HepG2 (cell line): ENCODE data around the gene RTL5. TPM values are rescaled to one million over a fixed set of nuclear protein-coding genes. Genes with fewer than 3 reads are reported as not detected.

Source experiments
- ATAC-seq: fragments of 200-7000 bp; cut with Tn5 transposase; 3 replicates; pipeline ENCODE4 v1.9.1; 2020; ENCODE audit warnings: mild to moderate bottlenecking, moderate library complexity
- BruUV-seq: library from RNA; stranded (reverse); fragments of 400-500 nt; replicated peaks from 2 replicates; lab custom pipeline; 2021; lab: Mats Ljungman, UMichigan
- CTCF ChIA-PET: fragments of 300-600 bp; formaldehyde crosslinking; extraction: SDS; loops from one replicate; lab custom pipeline; 2021; ENCODE audit warnings: low total read pairs, inconsistent platforms, low intra/inter-chr PET ratio; lab: Yijun Ruan, JAX
- POLR2A ChIA-PET: fragments of 350-600 bp; sonication (Branson Sonifier 250); formaldehyde crosslinking; loops from one replicate; lab custom pipeline; 2020; ENCODE audit warnings: antibody characterized with exemption, inconsistent platforms; lab: Yijun Ruan, JAX
- DNase-seq: peaks from one replicate; pipeline ENCODE4 v3.0.0-alpha.2; 2015; ENCODE audit warnings: low spot score
- FAIRE-seq: peaks from 3 replicates; lab custom pipeline; 2011; peaks lifted over from hg19 to GRCh38; lab: Jason Lieb, UNC
- H2AFZ ChIP-seq: one replicate; pipeline ENCODE4 v1.6.1; 2011; ENCODE audit warnings: low read length, inconsistent platforms
- H3K27ac ChIP-seq: fragments of 300-600 bp; 3 replicates; pipeline ENCODE4 v1.8.0; 2011; ENCODE audit warnings: mixed run types, mild to moderate bottlenecking, mixed read lengths, low read length, inconsistent platforms; ENCODE audit not compliant: insufficient read depth; ENCODE audit errors: extremely low read length
- H3K27me3 ChIP-seq, 2 experiments: fragments of 200-600 bp in 1 of 2; 2 replicates in 1 of 2; 3 replicates in 1 of 2; pipeline versions ENCODE4 v1.6.0 to v1.8.0; 2011; ENCODE audit warnings: low read length in 2 of 2, mild to moderate bottlenecking in 2 of 2, moderate library complexity in 2 of 2, inconsistent platforms in 1 of 2; ENCODE audit not compliant: insufficient read depth in 2 of 2, control insufficient read depth in 1 of 2
- H3K36me3 ChIP-seq, 2 experiments: fragments of 200-600 bp in 1 of 2; replicated peaks in 1 of 2; 2 replicates in 1 of 2; 3 replicates in 1 of 2; pipeline versions ENCODE4 v1.5.1 to v1.8.0; 2011; ENCODE audit warnings: low read length in 2 of 2, inconsistent platforms in 1 of 2; ENCODE audit not compliant: insufficient read depth in 2 of 2, control insufficient read depth in 1 of 2
- H3K4me1 ChIP-seq: 2 replicates; pipeline ENCODE4 v1.5.1; 2012; ENCODE audit warnings: low read length, inconsistent platforms; ENCODE audit not compliant: insufficient read depth
- H3K4me2 ChIP-seq: 2 replicates; pipeline ENCODE4 v1.6.0; 2011; ENCODE audit warnings: low read depth, low read length, inconsistent platforms
- H3K4me3 ChIP-seq, 3 experiments: fragments of 200-600 bp in 1 of 3; sonication (generic), shearing (Covaris generic) in 1 of 3; replicated peaks in 1 of 3; 2 replicates each; pipeline ENCODE4 v1.5.1; 2011 to 2016; ENCODE audit warnings: low read length in 3 of 3, inconsistent platforms in 2 of 3, low read depth in 2 of 3, mild to moderate bottlenecking in 2 of 3, control low read depth in 1 of 3, mixed read lengths in 1 of 3; ENCODE audit not compliant: insufficient read depth in 1 of 3
- H3K79me2 ChIP-seq: one replicate; pipeline ENCODE4 v1.6.1; 2011; ENCODE audit warnings: low read length, inconsistent platforms; ENCODE audit not compliant: insufficient read depth
- H3K9ac ChIP-seq: 2 replicates; pipeline ENCODE4 v1.6.0; 2011; ENCODE audit warnings: mild to moderate bottlenecking, low read depth, low read length, inconsistent platforms; ENCODE audit not compliant: insufficient read depth
- H3K9me3 ChIP-seq: 2 replicates; pipeline ENCODE4 v1.5.1; 2012; ENCODE audit warnings: mild to moderate bottlenecking, low read length
- H4K20me1 ChIP-seq: 2 replicates; pipeline ENCODE4 v1.6.0; 2011; ENCODE audit warnings: inconsistent platforms, mild to moderate bottlenecking, low read length, moderate library complexity; ENCODE audit not compliant: insufficient read depth
- ASH2L ChIP-seq: fragments of 300-600, 200-600 bp; sonication (generic); IDR thresholded peaks from 2 replicates; pipeline ENCODE4 v1.7.0; 2017; ENCODE audit warnings: low read depth, mild to moderate bottlenecking, moderate library complexity, mixed read lengths, low read length; ENCODE audit not compliant: insufficient read length
- ETV5 ChIP-seq: IDR thresholded peaks from 2 replicates; pipeline ENCODE4 v1.6.1; 2018; ENCODE audit warnings: missing biosample characterization, missing genetic modification reagents, inconsistent platforms, borderline replicate concordance
- GLI4 ChIP-seq: sonication (generic); formaldehyde crosslinking; IDR thresholded peaks from 2 replicates; pipeline ENCODE4 v1.5.1; 2020; ENCODE audit warnings: missing genetic modification reagents, mild to moderate bottlenecking, moderate library complexity, borderline replicate concordance
- HDAC2 ChIP-seq: sonication (generic); formaldehyde crosslinking; IDR thresholded peaks from 2 replicates; pipeline ENCODE4 v1.4.0; 2020; ENCODE audit warnings: missing genetic modification reagents
- KDM2A ChIP-seq: sonication (generic); formaldehyde crosslinking; IDR thresholded peaks from 2 replicates; pipeline ENCODE4 v1.4.0; 2020; ENCODE audit warnings: low read depth, missing genetic modification reagents, borderline replicate concordance
- MAFK ChIP-seq, 2 experiments: IDR thresholded peaks in 1 of 2; conservative IDR thresholded peaks in 1 of 2; 2 replicates each; pipeline ENCODE4 v1.6.1; 2011; ENCODE audit warnings: improper control_type of control experiment in 2 of 2, low read length in 2 of 2
- TCF7 ChIP-seq: sonication (generic); IDR thresholded peaks from 2 replicates; pipeline ENCODE4 v1.6.1; 2016; ENCODE audit warnings: antibody characterized with exemption, low read depth
- ZFX ChIP-seq: sonication (generic); formaldehyde crosslinking; IDR thresholded peaks from 2 replicates; pipeline ENCODE4 v1.4.0; 2020; ENCODE audit warnings: mild to moderate bottlenecking, low read depth, missing genetic modification reagents, moderate library complexity
- ZKSCAN8 ChIP-seq: IDR thresholded peaks from 2 replicates; pipeline ENCODE4 v1.6.1; 2016; ENCODE audit warnings: borderline replicate concordance, missing genetic modification reagents, missing compliant biosample characterization
- ZNF614 ChIP-seq: IDR thresholded peaks from 2 replicates; pipeline ENCODE4 v1.6.1; 2018; ENCODE audit warnings: missing biosample characterization, missing genetic modification reagents, inconsistent platforms, borderline replicate concordance
- ZNF703 ChIP-seq: sonication (generic); formaldehyde crosslinking; IDR thresholded peaks from 2 replicates; pipeline ENCODE4 v1.5.1; 2020; ENCODE audit warnings: missing genetic modification reagents, mild to moderate bottlenecking, moderate library complexity, borderline replicate concordance
- ZNF788 ChIP-seq: sonication (generic); formaldehyde crosslinking; IDR thresholded peaks from 2 replicates; pipeline ENCODE4 v1.5.0; 2020; ENCODE audit warnings: mild to moderate bottlenecking, missing genetic modification reagents, borderline replicate concordance
- ZNF816 ChIP-seq: sonication (generic); formaldehyde crosslinking; IDR thresholded peaks from 2 replicates; pipeline ENCODE4 v1.8.0; 2022; ENCODE audit warnings: missing genetic modification reagents, mild to moderate bottlenecking, borderline replicate concordance
- WGBS: methylation state at CpG from one replicate; pipeline ENCODE4 v1.1.6; 2017; ENCODE audit warnings: low lambda C conversion rate; 5-methylcytosine and 5-hydroxymethylcytosine counted together
- in situ Hi-C: cut with HindIII; loops from 2 replicates; pipeline ENCODE4 v1.10.0; 2017; ENCODE audit warnings: low pct_unique_long_range_greater_than_20kb; ENCODE audit not compliant: extremely low pct_ligation_motif_present
- intact Hi-C: fragments of 100-400 bp; cut with micrococcal nuclease; formaldehyde crosslinking; loops from one replicate; pipeline ENCODE4 v1.10.0; 2022; ENCODE audit not compliant: unreplicated experiment
- polyA plus RNA-seq, 8 experiments: library from polyadenylated mRNA; depleted of rRNA in 3 of 8; stranded (reverse) in 7 of 8; unstranded in 1 of 8; fragments of >200 nt; fragmentation: Illumina TruSeq in 4 of 8; extraction: Trizol in 4 of 8; gene quantifications; 2 replicates each; pipeline versions ENCODE4 v1.2.1 to v1.2.3, GENCODE V29; 2011 to 2016; ENCODE audit warnings: low read depth in 4 of 8, missing spikeins in 1 of 8, mixed read lengths in 1 of 8; ENCODE audit not compliant: insufficient read depth in 1 of 8
- total RNA-seq, 5 experiments: library from RNA; depleted of rRNA; stranded (reverse); fragments of >200 nt; fragmentation: Illumina TruSeq; extraction: Trizol; gene quantifications; 2 replicates each; pipeline ENCODE4 v1.2.3, GENCODE V29; 2016; ENCODE audit warnings: low read depth in 1 of 5
- TF ChIP-seq, protein P1 (sequence below): sonication (generic); formaldehyde crosslinking; IDR thresholded peaks from 2 replicates; pipeline ENCODE4 v1.4.0; 2020; ENCODE audit warnings: missing genetic modification reagents
- TF ChIP-seq, protein P2 (sequence below): sonication (generic); formaldehyde crosslinking; IDR thresholded peaks from 2 replicates; pipeline ENCODE4 v1.8.1; 2022; ENCODE audit warnings: mild to moderate bottlenecking, missing genetic modification reagents
- TF ChIP-seq, protein P3 (sequence below): IDR thresholded peaks from 2 replicates; pipeline ENCODE4 v1.6.1; 2018; ENCODE audit warnings: missing genetic modification reagents, mild to moderate bottlenecking, missing compliant biosample characterization
- TF ChIP-seq, protein P4 (sequence below): sonication (generic); formaldehyde crosslinking; IDR thresholded peaks from 2 replicates; pipeline ENCODE4 v1.4.0; 2020; ENCODE audit warnings: missing genetic modification reagents

Gene RTL5
- total and polyA plus RNA-seq, 2 of the 13 experiments (the other 11 are each of a cell fraction or from before 2014, with no cell fraction given) = not detected

DNA sequence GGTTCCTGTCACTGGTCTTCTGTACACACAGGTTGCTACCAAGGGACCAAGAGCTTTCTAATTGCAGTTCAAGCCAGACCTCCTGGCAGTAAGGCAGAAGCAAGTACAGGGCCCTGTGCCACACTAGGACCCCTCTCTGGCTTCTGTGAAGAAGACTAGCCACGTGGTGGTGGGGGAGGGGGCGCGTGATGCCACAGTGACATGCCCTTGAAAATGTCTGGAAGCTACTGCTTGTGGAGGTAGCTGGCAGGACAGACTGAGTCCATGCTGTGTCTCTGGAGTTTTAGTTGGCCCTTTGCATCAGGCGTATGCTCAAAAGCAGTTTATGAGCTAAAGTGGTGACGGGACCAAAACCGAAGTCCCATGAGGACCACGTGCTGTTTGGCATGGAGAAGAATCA lies 50.9 kb downstream of the RTL5 start (continued):
- TF ChIP-seq ZNF703 (CRISPR knock-in tag) (no peak), GLI4 (CRISPR knock-in tag) (no peak), ZKSCAN8 (no peak)
- TF ChIP-seq, protein P1, sequence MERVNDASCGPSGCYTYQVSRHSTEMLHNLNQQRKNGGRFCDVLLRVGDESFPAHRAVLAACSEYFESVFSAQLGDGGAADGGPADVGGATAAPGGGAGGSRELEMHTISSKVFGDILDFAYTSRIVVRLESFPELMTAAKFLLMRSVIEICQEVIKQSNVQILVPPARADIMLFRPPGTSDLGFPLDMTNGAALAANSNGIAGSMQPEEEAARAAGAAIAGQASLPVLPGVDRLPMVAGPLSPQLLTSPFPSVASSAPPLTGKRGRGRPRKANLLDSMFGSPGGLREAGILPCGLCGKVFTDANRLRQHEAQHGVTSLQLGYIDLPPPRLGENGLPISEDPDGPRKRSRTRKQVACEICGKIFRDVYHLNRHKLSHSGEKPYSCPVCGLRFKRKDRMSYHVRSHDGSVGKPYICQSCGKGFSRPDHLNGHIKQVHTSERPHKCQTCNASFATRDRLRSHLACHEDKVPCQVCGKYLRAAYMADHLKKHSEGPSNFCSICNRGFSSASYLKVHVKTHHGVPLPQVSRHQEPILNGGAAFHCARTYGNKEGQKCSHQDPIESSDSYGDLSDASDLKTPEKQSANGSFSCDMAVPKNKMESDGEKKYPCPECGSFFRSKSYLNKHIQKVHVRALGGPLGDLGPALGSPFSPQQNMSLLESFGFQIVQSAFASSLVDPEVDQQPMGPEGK = no peak

DNA sequence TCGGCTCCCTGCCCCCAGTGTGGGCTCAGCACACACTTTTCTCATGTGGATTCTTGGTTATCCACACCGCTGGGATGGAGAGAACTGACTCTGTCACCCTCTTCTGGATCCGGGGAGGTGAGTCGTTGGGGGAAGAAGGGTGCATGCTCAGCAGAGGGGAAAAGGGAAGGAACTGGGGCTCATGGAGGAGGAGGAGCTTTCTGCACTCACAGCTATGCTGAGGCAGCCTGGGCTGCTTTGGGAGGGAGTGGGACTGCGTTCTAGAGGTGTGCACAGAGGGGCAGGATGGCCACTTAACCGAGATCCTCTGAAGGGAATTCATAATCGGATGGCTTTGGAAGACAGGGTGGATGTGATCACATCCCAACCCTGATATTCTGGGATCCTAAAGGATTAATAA lies 51.6 kb downstream of the RTL5 start:
- no TSS peak for BruUV-seq
- peaks cover 0 to 1% of the 10 kb centered on the region in 2 experiments; a peak in 2 of 5 replicates for H3K27me3 ChIP-seq
- FAIRE-seq (no peak), ATAC-seq (no peak), DNase-seq (no peak)
- 32% methylated on average over 3 of the region's 7 CpGs for WGBS
- H3K9me3 ChIP-seq = no peaks in the 10 kb centered on the region
- H3K36me3 ChIP-seq = no peaks in the 10 kb centered on the region
- POLR2A ChIA-PET = no interaction called here
- no peak overlapping the region for H2AFZ ChIP-seq
- H4K20me1 ChIP-seq = no peaks in the 10 kb centered on the region
- no peak overlapping the region for H3K4me2 ChIP-seq
- H3K27ac ChIP-seq = no peak overlapping the region
- in situ Hi-C loops (no loop called here), intact Hi-C loops (no loop called here)
- CTCF ChIA-PET = no interaction called here
- no peak overlapping the region for H3K9ac ChIP-seq
- H3K79me2 ChIP-seq = no peaks in the 10 kb centered on the region
- no peaks in the 10 kb centered on the region for H3K4me1 ChIP-seq
- no peak overlapping the region for H3K4me3 ChIP-seq
- TF ChIP-seq, protein P2, sequence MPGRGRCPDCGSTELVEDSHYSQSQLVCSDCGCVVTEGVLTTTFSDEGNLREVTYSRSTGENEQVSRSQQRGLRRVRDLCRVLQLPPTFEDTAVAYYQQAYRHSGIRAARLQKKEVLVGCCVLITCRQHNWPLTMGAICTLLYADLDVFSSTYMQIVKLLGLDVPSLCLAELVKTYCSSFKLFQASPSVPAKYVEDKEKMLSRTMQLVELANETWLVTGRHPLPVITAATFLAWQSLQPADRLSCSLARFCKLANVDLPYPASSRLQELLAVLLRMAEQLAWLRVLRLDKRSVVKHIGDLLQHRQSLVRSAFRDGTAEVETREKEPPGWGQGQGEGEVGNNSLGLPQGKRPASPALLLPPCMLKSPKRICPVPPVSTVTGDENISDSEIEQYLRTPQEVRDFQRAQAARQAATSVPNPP (CRISPR knock-in tag) = no peak
- TF ChIP-seq ZNF614 (CRISPR knock-in tag) (no peak), ZFX (CRISPR knock-in tag) (no peak), MAFK (conservative IDR thresholded peaks at IDR 0.05 in 1 of 2, IDR thresholded peaks at IDR 0.05 in 1 of 2; ENCODE audit: low read length in 2 of 2) (no peak), TCF7 (no peak), HDAC2 (CRISPR knock-in tag) (no peak), ASH2L (no peak), KDM2A (no peak), ZNF816 (no peak), ZNF788 (CRISPR knock-in tag) (no peak), ETV5 (no peak)
- TF ChIP-seq, protein P3, sequence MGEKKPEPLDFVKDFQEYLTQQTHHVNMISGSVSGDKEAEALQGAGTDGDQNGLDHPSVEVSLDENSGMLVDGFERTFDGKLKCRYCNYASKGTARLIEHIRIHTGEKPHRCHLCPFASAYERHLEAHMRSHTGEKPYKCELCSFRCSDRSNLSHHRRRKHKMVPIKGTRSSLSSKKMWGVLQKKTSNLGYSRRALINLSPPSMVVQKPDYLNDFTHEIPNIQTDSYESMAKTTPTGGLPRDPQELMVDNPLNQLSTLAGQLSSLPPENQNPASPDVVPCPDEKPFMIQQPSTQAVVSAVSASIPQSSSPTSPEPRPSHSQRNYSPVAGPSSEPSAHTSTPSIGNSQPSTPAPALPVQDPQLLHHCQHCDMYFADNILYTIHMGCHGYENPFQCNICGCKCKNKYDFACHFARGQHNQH (CRISPR knock-in tag) = no peak
- TF ChIP-seq, protein P4, sequence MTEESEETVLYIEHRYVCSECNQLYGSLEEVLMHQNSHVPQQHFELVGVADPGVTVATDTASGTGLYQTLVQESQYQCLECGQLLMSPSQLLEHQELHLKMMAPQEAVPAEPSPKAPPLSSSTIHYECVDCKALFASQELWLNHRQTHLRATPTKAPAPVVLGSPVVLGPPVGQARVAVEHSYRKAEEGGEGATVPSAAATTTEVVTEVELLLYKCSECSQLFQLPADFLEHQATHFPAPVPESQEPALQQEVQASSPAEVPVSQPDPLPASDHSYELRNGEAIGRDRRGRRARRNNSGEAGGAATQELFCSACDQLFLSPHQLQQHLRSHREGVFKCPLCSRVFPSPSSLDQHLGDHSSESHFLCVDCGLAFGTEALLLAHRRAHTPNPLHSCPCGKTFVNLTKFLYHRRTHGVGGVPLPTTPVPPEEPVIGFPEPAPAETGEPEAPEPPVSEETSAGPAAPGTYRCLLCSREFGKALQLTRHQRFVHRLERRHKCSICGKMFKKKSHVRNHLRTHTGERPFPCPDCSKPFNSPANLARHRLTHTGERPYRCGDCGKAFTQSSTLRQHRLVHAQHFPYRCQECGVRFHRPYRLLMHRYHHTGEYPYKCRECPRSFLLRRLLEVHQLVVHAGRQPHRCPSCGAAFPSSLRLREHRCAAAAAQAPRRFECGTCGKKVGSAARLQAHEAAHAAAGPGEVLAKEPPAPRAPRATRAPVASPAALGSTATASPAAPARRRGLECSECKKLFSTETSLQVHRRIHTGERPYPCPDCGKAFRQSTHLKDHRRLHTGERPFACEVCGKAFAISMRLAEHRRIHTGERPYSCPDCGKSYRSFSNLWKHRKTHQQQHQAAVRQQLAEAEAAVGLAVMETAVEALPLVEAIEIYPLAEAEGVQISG (CRISPR knock-in tag) = no peak
